ENCODE data around the gene ATXN1.

ATXN1 gene

DNA sequence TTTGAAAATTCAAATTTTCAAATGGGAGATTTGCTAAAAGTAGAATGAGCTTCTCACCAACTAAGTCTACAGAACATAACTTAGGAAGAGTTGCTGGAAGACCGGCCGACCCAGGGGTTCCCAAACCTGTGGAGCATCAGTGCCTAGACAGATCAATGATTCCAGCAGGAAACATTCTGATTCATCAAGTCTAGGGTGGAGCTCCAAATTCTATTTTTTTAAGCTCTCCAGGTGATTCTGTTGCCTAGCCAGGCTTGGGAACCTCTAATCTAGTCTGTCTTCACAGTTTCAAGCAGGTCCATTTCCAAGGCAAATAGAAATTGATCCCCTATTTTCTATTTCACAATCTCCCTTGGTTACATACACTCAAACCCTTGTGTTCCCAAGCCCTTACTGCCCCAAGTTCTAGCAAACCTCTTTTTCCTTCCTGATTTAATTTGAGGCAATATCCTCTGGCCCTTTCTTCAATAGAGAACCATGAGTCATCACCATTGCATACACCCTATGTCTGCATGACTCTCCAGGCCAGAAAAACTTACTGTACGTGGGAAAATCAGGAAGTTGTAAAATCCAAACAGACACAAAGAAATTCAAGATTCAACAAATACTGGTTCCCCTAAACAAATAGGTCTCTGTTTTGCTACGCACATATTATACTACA is 8.9 kb downstream of the ATXN1 start (continued):
- TF ChIP-seq GLIS2 (tag by site-specific recombination; IDR thresholded peaks at IDR 0.05) = no peak
- TF ChIP-seq, protein P1, sequence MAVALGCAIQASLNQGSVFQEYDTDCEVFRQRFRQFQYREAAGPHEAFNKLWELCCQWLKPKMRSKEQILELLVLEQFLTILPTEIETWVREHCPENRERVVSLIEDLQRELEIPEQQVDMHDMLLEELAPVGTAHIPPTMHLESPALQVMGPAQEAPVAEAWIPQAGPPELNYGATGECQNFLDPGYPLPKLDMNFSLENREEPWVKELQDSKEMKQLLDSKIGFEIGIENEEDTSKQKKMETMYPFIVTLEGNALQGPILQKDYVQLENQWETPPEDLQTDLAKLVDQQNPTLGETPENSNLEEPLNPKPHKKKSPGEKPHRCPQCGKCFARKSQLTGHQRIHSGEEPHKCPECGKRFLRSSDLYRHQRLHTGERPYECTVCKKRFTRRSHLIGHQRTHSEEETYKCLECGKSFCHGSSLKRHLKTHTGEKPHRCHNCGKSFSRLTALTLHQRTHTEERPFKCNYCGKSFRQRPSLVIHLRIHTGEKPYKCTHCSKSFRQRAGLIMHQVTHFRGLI (tag by site-specific recombination; IDR thresholded peaks at IDR 0.05) = no peak
- TF ChIP-seq, protein P2, sequence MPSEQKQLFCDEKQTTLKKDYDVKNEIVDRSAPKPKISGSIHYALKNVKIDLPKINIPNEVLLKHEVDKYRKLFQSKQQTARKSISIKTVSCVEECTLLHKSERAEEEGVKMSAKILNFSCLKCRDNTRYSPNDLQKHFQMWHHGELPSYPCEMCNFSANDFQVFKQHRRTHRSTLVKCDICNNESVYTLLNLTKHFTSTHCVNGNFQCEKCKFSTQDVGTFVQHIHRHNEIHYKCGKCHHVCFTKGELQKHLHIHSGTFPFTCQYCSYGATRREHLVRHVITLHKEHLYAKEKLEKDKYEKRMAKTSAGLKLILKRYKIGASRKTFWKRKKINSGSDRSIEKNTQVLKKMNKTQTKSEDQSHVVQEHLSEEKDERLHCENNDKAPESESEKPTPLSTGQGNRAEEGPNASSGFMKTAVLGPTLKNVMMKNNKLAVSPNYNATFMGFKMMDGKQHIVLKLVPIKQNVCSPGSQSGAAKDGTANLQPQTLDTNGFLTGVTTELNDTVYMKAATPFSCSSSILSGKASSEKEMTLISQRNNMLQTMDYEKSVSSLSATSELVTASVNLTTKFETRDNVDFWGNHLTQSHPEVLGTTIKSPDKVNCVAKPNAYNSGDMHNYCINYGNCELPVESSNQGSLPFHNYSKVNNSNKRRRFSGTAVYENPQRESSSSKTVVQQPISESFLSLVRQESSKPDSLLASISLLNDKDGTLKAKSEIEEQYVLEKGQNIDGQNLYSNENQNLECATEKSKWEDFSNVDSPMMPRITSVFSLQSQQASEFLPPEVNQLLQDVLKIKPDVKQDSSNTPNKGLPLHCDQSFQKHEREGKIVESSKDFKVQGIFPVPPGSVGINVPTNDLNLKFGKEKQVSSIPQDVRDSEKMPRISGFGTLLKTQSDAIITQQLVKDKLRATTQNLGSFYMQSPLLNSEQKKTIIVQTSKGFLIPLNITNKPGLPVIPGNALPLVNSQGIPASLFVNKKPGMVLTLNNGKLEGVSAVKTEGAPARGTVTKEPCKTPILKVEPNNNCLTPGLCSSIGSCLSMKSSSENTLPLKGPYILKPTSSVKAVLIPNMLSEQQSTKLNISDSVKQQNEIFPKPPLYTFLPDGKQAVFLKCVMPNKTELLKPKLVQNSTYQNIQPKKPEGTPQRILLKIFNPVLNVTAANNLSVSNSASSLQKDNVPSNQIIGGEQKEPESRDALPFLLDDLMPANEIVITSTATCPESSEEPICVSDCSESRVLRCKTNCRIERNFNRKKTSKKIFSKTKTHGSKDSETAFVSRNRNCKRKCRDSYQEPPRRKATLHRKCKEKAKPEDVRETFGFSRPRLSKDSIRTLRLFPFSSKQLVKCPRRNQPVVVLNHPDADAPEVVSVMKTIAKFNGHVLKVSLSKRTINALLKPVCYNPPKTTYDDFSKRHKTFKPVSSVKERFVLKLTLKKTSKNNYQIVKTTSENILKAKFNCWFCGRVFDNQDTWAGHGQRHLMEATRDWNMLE (tag by site-specific recombination; conservative IDR thresholded peaks at IDR 0.05; ENCODE audit: low read depth) = 0 out of 2 replicates have a peak, but pooled peaks have one; percentile 41
- TF ChIP-seq SP2 (tag by site-specific recombination; IDR thresholded peaks at IDR 0.05) = no peak
- no peak for TF ChIP-seq EGR2 (tag by site-specific recombination; IDR thresholded peaks at IDR 0.05; ENCODE audit: low read depth)
- TF ChIP-seq ZBTB48 (tag by site-specific recombination; IDR thresholded peaks at IDR 0.05) = peak; percentile 90
- TF ChIP-seq ZNF366 (tag by site-specific recombination; conservative IDR thresholded peaks at IDR 0.05) = peak; percentile 52
- peak; percentile 60; the same call in 1 of the 2 replicates for TF ChIP-seq IKZF3 (tag by site-specific recombination; IDR thresholded peaks at IDR 0.05)
- TF ChIP-seq, protein P3, sequence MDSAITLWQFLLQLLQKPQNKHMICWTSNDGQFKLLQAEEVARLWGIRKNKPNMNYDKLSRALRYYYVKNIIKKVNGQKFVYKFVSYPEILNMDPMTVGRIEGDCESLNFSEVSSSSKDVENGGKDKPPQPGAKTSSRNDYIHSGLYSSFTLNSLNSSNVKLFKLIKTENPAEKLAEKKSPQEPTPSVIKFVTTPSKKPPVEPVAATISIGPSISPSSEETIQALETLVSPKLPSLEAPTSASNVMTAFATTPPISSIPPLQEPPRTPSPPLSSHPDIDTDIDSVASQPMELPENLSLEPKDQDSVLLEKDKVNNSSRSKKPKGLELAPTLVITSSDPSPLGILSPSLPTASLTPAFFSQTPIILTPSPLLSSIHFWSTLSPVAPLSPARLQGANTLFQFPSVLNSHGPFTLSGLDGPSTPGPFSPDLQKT (IDR thresholded peaks at IDR 0.05; ENCODE audit: borderline replicate concordance, low read depth, low read length) = no peak
- TF ChIP-seq, protein P4, sequence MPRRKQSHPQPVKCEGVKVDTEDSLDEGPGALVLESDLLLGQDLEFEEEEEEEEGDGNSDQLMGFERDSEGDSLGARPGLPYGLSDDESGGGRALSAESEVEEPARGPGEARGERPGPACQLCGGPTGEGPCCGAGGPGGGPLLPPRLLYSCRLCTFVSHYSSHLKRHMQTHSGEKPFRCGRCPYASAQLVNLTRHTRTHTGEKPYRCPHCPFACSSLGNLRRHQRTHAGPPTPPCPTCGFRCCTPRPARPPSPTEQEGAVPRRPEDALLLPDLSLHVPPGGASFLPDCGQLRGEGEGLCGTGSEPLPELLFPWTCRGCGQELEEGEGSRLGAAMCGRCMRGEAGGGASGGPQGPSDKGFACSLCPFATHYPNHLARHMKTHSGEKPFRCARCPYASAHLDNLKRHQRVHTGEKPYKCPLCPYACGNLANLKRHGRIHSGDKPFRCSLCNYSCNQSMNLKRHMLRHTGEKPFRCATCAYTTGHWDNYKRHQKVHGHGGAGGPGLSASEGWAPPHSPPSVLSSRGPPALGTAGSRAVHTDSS (tag by site-specific recombination; IDR thresholded peaks at IDR 0.05) = no peak
- TF ChIP-seq, protein P5, sequence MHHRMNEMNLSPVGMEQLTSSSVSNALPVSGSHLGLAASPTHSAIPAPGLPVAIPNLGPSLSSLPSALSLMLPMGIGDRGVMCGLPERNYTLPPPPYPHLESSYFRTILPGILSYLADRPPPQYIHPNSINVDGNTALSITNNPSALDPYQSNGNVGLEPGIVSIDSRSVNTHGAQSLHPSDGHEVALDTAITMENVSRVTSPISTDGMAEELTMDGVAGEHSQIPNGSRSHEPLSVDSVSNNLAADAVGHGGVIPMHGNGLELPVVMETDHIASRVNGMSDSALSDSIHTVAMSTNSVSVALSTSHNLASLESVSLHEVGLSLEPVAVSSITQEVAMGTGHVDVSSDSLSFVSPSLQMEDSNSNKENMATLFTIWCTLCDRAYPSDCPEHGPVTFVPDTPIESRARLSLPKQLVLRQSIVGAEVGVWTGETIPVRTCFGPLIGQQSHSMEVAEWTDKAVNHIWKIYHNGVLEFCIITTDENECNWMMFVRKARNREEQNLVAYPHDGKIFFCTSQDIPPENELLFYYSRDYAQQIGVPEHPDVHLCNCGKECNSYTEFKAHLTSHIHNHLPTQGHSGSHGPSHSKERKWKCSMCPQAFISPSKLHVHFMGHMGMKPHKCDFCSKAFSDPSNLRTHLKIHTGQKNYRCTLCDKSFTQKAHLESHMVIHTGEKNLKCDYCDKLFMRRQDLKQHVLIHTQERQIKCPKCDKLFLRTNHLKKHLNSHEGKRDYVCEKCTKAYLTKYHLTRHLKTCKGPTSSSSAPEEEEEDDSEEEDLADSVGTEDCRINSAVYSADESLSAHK (tag by site-specific recombination; IDR thresholded peaks at IDR 0.05) = peak; percentile 18; the same call in 1 of the 2 replicates
- TF ChIP-seq ZNF302 (tag by site-specific recombination; IDR thresholded peaks at IDR 0.05; ENCODE audit: low read depth) = no peak
- no peak for TF ChIP-seq ZNF585B (tag by site-specific recombination; IDR thresholded peaks at IDR 0.05)
- TF ChIP-seq, protein P6, sequence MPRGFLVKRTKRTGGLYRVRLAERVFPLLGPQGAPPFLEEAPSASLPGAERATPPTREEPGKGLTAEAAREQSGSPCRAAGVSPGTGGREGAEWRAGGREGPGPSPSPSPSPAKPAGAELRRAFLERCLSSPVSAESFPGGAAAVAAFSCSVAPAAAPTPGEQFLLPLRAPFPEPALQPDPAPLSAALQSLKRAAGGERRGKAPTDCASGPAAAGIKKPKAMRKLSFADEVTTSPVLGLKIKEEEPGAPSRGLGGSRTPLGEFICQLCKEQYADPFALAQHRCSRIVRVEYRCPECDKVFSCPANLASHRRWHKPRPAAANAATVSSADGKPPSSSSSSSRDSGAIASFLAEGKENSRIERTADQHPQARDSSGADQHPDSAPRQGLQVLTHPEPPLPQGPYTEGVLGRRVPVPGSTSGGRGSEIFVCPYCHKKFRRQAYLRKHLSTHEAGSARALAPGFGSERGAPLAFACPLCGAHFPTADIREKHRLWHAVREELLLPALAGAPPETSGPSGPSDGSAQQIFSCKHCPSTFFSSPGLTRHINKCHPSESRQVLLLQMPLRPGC (tag by site-specific recombination; IDR thresholded peaks at IDR 0.05) = peak; percentile 26; the same call in 1 of the 2 replicates
- TF ChIP-seq ZNF837 (tag by site-specific recombination; IDR thresholded peaks at IDR 0.05) = no peak
- TF ChIP-seq, protein P7, sequence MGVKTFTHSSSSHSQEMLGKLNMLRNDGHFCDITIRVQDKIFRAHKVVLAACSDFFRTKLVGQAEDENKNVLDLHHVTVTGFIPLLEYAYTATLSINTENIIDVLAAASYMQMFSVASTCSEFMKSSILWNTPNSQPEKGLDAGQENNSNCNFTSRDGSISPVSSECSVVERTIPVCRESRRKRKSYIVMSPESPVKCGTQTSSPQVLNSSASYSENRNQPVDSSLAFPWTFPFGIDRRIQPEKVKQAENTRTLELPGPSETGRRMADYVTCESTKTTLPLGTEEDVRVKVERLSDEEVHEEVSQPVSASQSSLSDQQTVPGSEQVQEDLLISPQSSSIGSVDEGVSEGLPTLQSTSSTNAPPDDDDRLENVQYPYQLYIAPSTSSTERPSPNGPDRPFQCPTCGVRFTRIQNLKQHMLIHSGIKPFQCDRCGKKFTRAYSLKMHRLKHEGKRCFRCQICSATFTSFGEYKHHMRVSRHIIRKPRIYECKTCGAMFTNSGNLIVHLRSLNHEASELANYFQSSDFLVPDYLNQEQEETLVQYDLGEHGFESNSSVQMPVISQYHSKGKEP (tag by site-specific recombination; IDR thresholded peaks at IDR 0.05) = peak; percentile 26; the same call in 1 of the 2 replicates
- TF ChIP-seq, protein P8, sequence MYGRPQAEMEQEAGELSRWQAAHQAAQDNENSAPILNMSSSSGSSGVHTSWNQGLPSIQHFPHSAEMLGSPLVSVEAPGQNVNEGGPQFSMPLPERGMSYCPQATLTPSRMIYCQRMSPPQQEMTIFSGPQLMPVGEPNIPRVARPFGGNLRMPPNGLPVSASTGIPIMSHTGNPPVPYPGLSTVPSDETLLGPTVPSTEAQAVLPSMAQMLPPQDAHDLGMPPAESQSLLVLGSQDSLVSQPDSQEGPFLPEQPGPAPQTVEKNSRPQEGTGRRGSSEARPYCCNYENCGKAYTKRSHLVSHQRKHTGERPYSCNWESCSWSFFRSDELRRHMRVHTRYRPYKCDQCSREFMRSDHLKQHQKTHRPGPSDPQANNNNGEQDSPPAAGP (tag by site-specific recombination; IDR thresholded peaks at IDR 0.05) = 0 out of 2 replicates have a peak, but pooled peaks have one; percentile 57
- peak; percentile 62; the same call in 1 of the 2 replicates for TF ChIP-seq PRDM1 (tag by site-specific recombination; IDR thresholded peaks at IDR 0.05)
- TF ChIP-seq ZFP69B (tag by site-specific recombination; IDR thresholded peaks at IDR 0.05) = 0 out of 2 replicates have a peak, but pooled peaks have one; percentile 51
- TF ChIP-seq, protein P9, sequence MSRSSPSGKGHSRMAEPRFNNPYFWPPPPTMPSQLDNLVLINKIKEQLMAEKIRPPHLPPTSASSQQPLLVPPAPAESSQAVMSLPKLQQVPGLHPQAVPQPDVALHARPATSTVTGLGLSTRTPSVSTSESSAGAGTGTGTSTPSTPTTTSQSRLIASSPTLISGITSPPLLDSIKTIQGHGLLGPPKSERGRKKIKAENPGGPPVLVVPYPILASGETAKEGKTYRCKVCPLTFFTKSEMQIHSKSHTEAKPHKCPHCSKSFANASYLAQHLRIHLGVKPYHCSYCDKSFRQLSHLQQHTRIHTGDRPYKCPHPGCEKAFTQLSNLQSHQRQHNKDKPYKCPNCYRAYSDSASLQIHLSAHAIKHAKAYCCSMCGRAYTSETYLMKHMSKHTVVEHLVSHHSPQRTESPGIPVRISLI (tag by site-specific recombination; IDR thresholded peaks at IDR 0.05) = peak; percentile 51; the same call in 1 of the 2 replicates
